GM19238 (cell line): ENCODE results near the gene EFCAB6.

Experiments
- DNase-seq: peaks from one replicate; pipeline ENCODE4 v3.0.0; 2011; ENCODE audit warnings: low spot score; ENCODE audit not compliant: insufficient read length

EFCAB6 gene

GRCh38 chr22:43639228-43639948 is 172.7 kb downstream of the EFCAB6 start:
- no peak for DNase-seq

- no peak for DNase-seq
Observed at GRCh38 chr22:43637275-43638260, 174.5 kb downstream of the EFCAB6 start.

- no peak for DNase-seq
Observed at GRCh38 chr22:43636086-43636485, 176.0 kb downstream of the EFCAB6 start.

GRCh38 chr22:43635101-43635500 is 177.0 kb downstream of the EFCAB6 start:
- no peak for DNase-seq

GRCh38 chr22:43634316-43634715 is 177.8 kb downstream of the EFCAB6 start:
- no peak for DNase-seq

GRCh38 chr22:43633631-43634285 is 178.3 kb downstream of the EFCAB6 start:
- DNase-seq: no peak

GRCh38 chr22:43631846-43632245 is 180.3 kb downstream of the EFCAB6 start:
- no peak for DNase-seq

- no peak for DNase-seq
Observed at GRCh38 chr22:43631201-43631600, 180.9 kb downstream of the EFCAB6 start.

- DNase-seq: no peak
Observed at GRCh38 chr22:43630451-43630850, 181.7 kb downstream of the EFCAB6 start.

- DNase-seq: no peak
Observed at GRCh38 chr22:43628250-43628649, 183.9 kb downstream of the EFCAB6 start.

GRCh38 chr22:43627485-43628213 is 184.5 kb downstream of the EFCAB6 start:
- DNase-seq: no peak

GRCh38 chr22:43625242-43625641 is 186.9 kb downstream of the EFCAB6 start:
- no peak for DNase-seq

- no peak for DNase-seq
Observed at GRCh38 chr22:43624144-43624998, 187.7 kb downstream of the EFCAB6 start.

GRCh38 chr22:43622886-43623285 is 189.2 kb downstream of the EFCAB6 start:
- DNase-seq: no peak

GRCh38 chr22:43620197-43620596 is 191.9 kb downstream of the EFCAB6 start:
- DNase-seq: no peak

GRCh38 chr22:43618517-43618916 is 193.6 kb downstream of the EFCAB6 start:
- no peak for DNase-seq

- DNase-seq: no peak
Observed at GRCh38 chr22:43616645-43617044, 195.5 kb downstream of the EFCAB6 start.

- no peak for DNase-seq
Observed at GRCh38 chr22:43600265-43600664, 211.8 kb downstream of the EFCAB6 start.

GRCh38 chr22:43592476-43592875 is 219.6 kb downstream of the EFCAB6 start:
- DNase-seq: no peak

GRCh38 chr22:43591380-43591779 is 220.7 kb downstream of the EFCAB6 start:
- DNase-seq: no peak
